Endothelial cell of umbilical vein (primary cell): ENCODE data around the gene PRDM16. TPM values are rescaled to one million over a fixed set of nuclear protein-coding genes. Genes with fewer than 3 reads are reported as not detected.

Experiments used
- BruUV-seq: library from RNA; stranded (reverse); fragments of 400-500 nt; replicated peaks from 2 replicates; lab custom pipeline; 2021; lab: Mats Ljungman, UMichigan
- CTCF ChIA-PET: fragments of 300-600, 350-600 bp; sonication (Branson Sonifier 250); formaldehyde crosslinking; loops from one replicate; lab custom pipeline; 2021; ENCODE audit warnings: antibody characterized with exemption, inconsistent platforms; lab: Charles Lee
- POLR2A ChIA-PET: fragments of 300-600, 350-600 bp; sonication (Branson Sonifier 250); formaldehyde crosslinking; loops from one replicate; lab custom pipeline; 2021; ENCODE audit warnings: antibody characterized with exemption, inconsistent platforms; lab: Charles Lee
- DNase-seq: peaks from one replicate; pipeline ENCODE4 v3.0.0-alpha.2; 2011; ENCODE audit warnings: low read depth, low spot score
- FAIRE-seq: peaks from 2 replicates; lab custom pipeline; 2011; peaks lifted over from hg19 to GRCh38; lab: Jason Lieb, UNC
- H2AFZ ChIP-seq: 2 replicates; pipeline ENCODE4 v1.6.0; 2012; ENCODE audit warnings: low read depth, low read length, control low read depth, inconsistent platforms
- H3K27ac ChIP-seq: 2 replicates; pipeline ENCODE4 v1.5.1; 2011; ENCODE audit warnings: low read depth, mild to moderate bottlenecking, control low read depth, low read length, moderate library complexity; ENCODE audit not compliant: insufficient read depth
- H3K27me3 ChIP-seq, 2 experiments: 2 replicates each; pipeline versions ENCODE4 v1.6.0 to v1.6.1; 2011; ENCODE audit warnings: low read length in 2 of 2, mixed read lengths in 1 of 2; ENCODE audit not compliant: control insufficient read depth in 2 of 2, insufficient read depth in 2 of 2
- H3K36me3 ChIP-seq, 2 experiments: 2 replicates in 1 of 2; 3 replicates in 1 of 2; pipeline ENCODE4 v1.5.1; 2011; ENCODE audit warnings: low read length in 2 of 2, mild to moderate bottlenecking in 1 of 2, moderate library complexity in 1 of 2; ENCODE audit not compliant: control insufficient read depth in 2 of 2, insufficient read depth in 2 of 2; ENCODE audit errors: extremely low read depth in 1 of 2
- H3K4me1 ChIP-seq: 3 replicates; pipeline ENCODE4 v1.5.1; 2011; ENCODE audit warnings: mild to moderate bottlenecking, low read length; ENCODE audit not compliant: control insufficient read depth, insufficient read depth; ENCODE audit errors: extremely low read depth
- H3K4me2 ChIP-seq: 2 replicates; pipeline ENCODE4 v1.6.1; 2011; ENCODE audit warnings: low read length, control low read depth, mixed read lengths; ENCODE audit not compliant: insufficient read depth
- H3K4me3 ChIP-seq, 3 experiments: fragments of 200-600 bp in 1 of 3; sonication (generic), shearing (Covaris generic) in 1 of 3; replicated peaks in 1 of 3; 2 replicates each; pipeline ENCODE4 v1.5.1; 2011 to 2016; ENCODE audit warnings: control low read depth in 3 of 3, low read length in 3 of 3, mild to moderate bottlenecking in 2 of 3, inconsistent platforms in 1 of 3, low read depth in 1 of 3, moderate library complexity in 1 of 3; ENCODE audit not compliant: insufficient read depth in 1 of 3
- H3K79me2 ChIP-seq: 2 replicates; pipeline ENCODE4 v1.6.0; 2012; ENCODE audit warnings: low read length, inconsistent platforms; ENCODE audit not compliant: control insufficient read depth, insufficient read depth
- H3K9ac ChIP-seq: replicated peaks from 2 replicates; pipeline ENCODE3; 2011; ENCODE audit warnings: low read length, control low read depth; ENCODE audit not compliant: insufficient read depth; ENCODE audit errors: extremely low read depth
- H3K9me1 ChIP-seq: replicated peaks from 3 replicates; pipeline ENCODE4 v1.6.0; 2011; ENCODE audit warnings: mild to moderate bottlenecking, low read length; ENCODE audit not compliant: control insufficient read depth, insufficient read depth; ENCODE audit errors: extremely low read depth
- H3K9me3 ChIP-seq: replicated peaks from 2 replicates; pipeline ENCODE4 v1.5.1; 2012; ENCODE audit warnings: low read length, inconsistent platforms; ENCODE audit not compliant: control insufficient read depth, insufficient read depth
- H4K20me1 ChIP-seq: replicated peaks from 2 replicates; pipeline ENCODE3; 2011; ENCODE audit warnings: mild to moderate bottlenecking, low read length; ENCODE audit not compliant: control insufficient read depth, insufficient read depth; ENCODE audit errors: extremely low read depth
- EZH2 ChIP-seq: IDR thresholded peaks from 2 replicates; pipeline ENCODE4 v1.6.1; 2012; ENCODE audit warnings: borderline replicate concordance, low read depth, mild to moderate bottlenecking, moderate library complexity, low read length, inconsistent platforms; ENCODE audit not compliant: severe bottlenecking
- FOS ChIP-seq: IDR thresholded peaks from 2 replicates; pipeline ENCODE4 v1.6.1; 2011; ENCODE audit warnings: mild to moderate bottlenecking, low read length, moderate library complexity, borderline replicate concordance; ENCODE audit not compliant: insufficient read depth
- GATA2 ChIP-seq: IDR thresholded peaks from 2 replicates; pipeline ENCODE4 v1.7.0; 2011; ENCODE audit warnings: low read depth, mild to moderate bottlenecking, moderate library complexity, mixed read lengths, low read length; ENCODE audit not compliant: insufficient read length, insufficient read depth
- JUN ChIP-seq: IDR thresholded peaks from 2 replicates; pipeline ENCODE4 v1.6.1; 2011; ENCODE audit warnings: borderline replicate concordance, low read depth; ENCODE audit not compliant: insufficient read length, insufficient read depth
- MYC ChIP-seq: IDR thresholded peaks from one replicate; pipeline ENCODE4 v1.6.1; 2011; ENCODE audit warnings: mild to moderate bottlenecking, low read depth, low read length
- POLR2A ChIP-seq: IDR thresholded peaks from 2 replicates; pipeline ENCODE4 v1.6.1; 2012; ENCODE audit warnings: low read depth, mild to moderate bottlenecking, control low read depth, low read length
- POLR2AphosphoS5 ChIP-seq: IDR thresholded peaks from 2 replicates; pipeline ENCODE4 v1.6.1; 2012; ENCODE audit warnings: low read depth, mild to moderate bottlenecking, control low read depth, low read length, moderate library complexity; ENCODE audit not compliant: insufficient read depth
- dilution Hi-C: fragments of 300-500 bp; cut with MboI; formaldehyde crosslinking; loops from one replicate; pipeline ENCODE4 v1.15.0; 2019; ENCODE audit warnings: low sequenced_read_pairs; ENCODE audit not compliant: extremely low pct_ligation_motif_present
- intact Hi-C: fragments of 100-400 bp; cut with micrococcal nuclease; formaldehyde crosslinking; loops from one replicate; pipeline ENCODE4 v1.10.0; 2022
- polyA plus RNA-seq, 4 experiments: library from polyadenylated mRNA; depleted of rRNA in 3 of 4; stranded (reverse) in 3 of 4; unstranded in 1 of 4; fragments of >200 nt; gene quantifications; 2 replicates each; pipeline versions ENCODE4 v1.2.1 to v1.2.3, GENCODE V29; 2011 to 2012; ENCODE audit warnings: missing spikeins in 1 of 4
- total RNA-seq: library from RNA; stranded (reverse); gene quantifications from 2 replicates; pipeline ENCODE4 v1.2.3, GENCODE V29; 2021
- TF ChIP-seq, protein P1 (sequence below), 2 donors: IDR thresholded peaks; 1 replicate in 1 of 2; 2 replicates in 1 of 2; pipeline ENCODE4 v1.5.1; 2011; ENCODE audit warnings: low read length in 2 of 2, mild to moderate bottlenecking in 2 of 2, moderate library complexity in 2 of 2, control low read depth in 1 of 2, inconsistent platforms in 1 of 2, low read depth in 1 of 2; ENCODE audit not compliant: insufficient read depth in 1 of 2; ENCODE audit errors: extremely low read depth in 1 of 2
- TF ChIP-seq, protein P2 (sequence below): IDR thresholded peaks from 2 replicates; pipeline ENCODE4 v1.6.1; 2011; ENCODE audit not compliant: insufficient read depth, insufficient read length

The PRDM16 gene
- total and polyA plus RNA-seq, 2 donors (not counting 3 experiments of a cell fraction or from before 2014, with no cell fraction given), result not detected

DNA sequence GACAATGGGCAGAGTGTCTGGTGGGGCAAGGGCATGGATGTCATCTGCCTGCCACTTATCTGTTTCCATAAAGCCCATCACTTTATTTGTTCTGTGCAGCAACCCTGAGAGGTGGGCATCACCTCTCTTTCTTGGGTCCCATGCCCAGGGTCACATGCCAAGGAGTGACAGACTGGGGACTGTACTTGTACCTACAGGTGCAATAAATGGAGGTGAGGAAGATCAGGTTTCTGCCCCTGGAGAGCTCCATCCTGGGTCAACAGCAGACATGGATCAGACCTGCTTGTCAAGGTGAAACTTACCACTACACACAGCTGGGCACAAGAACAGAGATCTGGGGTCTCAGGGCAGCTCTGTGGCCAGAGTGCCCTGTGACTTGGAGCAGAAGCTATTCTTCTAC, 18.4 kb upstream of the PRDM16 start:
- Histone ChIP-seq H3K4me3 (no peak overlapping the region), H3K36me3 (no peaks in the 10 kb centered on the region), H3K4me2 (no peak overlapping the region), H3K27ac (no peak overlapping the region), H2AFZ (no peak overlapping the region), H3K79me2 (no peaks in the 10 kb centered on the region), H4K20me1 (no peaks in the 10 kb centered on the region), H3K9ac (no peak overlapping the region), H3K9me1 (no peaks in the 10 kb centered on the region), H3K4me1 (no peaks in the 10 kb centered on the region), H3K27me3 (no peaks in the 10 kb centered on the region), H3K9me3 (no peaks in the 10 kb centered on the region)
- TF ChIP-seq MYC (no peak), POLR2AphosphoS5 (no peak), JUN (no peak), FOS (no peak), POLR2A (no peak), EZH2 (no peak), GATA2 (no peak)
- TF ChIP-seq, protein P1, sequence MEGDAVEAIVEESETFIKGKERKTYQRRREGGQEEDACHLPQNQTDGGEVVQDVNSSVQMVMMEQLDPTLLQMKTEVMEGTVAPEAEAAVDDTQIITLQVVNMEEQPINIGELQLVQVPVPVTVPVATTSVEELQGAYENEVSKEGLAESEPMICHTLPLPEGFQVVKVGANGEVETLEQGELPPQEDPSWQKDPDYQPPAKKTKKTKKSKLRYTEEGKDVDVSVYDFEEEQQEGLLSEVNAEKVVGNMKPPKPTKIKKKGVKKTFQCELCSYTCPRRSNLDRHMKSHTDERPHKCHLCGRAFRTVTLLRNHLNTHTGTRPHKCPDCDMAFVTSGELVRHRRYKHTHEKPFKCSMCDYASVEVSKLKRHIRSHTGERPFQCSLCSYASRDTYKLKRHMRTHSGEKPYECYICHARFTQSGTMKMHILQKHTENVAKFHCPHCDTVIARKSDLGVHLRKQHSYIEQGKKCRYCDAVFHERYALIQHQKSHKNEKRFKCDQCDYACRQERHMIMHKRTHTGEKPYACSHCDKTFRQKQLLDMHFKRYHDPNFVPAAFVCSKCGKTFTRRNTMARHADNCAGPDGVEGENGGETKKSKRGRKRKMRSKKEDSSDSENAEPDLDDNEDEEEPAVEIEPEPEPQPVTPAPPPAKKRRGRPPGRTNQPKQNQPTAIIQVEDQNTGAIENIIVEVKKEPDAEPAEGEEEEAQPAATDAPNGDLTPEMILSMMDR (IDR thresholded peaks at IDR 0.05; ENCODE audit: extremely low read depth in 1 of 2, insufficient read depth in 1 of 2, low read depth in 1 of 2, low read length in 2 of 2), result no peak
- TF ChIP-seq, protein P2, sequence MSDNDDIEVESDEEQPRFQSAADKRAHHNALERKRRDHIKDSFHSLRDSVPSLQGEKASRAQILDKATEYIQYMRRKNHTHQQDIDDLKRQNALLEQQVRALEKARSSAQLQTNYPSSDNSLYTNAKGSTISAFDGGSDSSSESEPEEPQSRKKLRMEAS, result no peak
- CTCF ChIA-PET, result no interaction called here
- no peak for FAIRE-seq
- BruUV-seq, result no TSS peak
- dilution Hi-C loops (no loop called here), intact Hi-C loops (no loop called here)
- no peak for DNase-seq
- POLR2A ChIA-PET, result no interaction called here
